Tibial nerve (tissue), 3 donors: ENCODE results near the gene PHLPP1.

Experiments
- CTCF ChIP-seq, 5 experiments: fragments of 200-600 bp in 3 of 5; fragments of 450-650 bp in 2 of 5; sonication (generic) in 3 of 5; IDR thresholded peaks; one replicate each; pipeline ENCODE4 v1.5.1; 2016 to 2019; ENCODE audit warnings: antibody characterized with exemption in 5 of 5, mild to moderate bottlenecking in 3 of 5, moderate library complexity in 2 of 5
- POLR2A ChIP-seq, 2 donors: fragments of 450-650 bp; IDR thresholded peaks; one replicate each; pipeline ENCODE4 v1.6.1; 2017; ENCODE audit warnings: antibody characterized with exemption in 2 of 2, mild to moderate bottlenecking in 2 of 2, moderate library complexity in 2 of 2

- TF ChIP-seq CTCF (IDR thresholded peaks at IDR 0.05) = no peak
- TF ChIP-seq POLR2A (IDR thresholded peaks at IDR 0.05) = no peak
Measured at GRCh38 chr18:62846313-62846712, 131.0 kb downstream of the PHLPP1 start.
